T-helper 1 cell treated with Interleukin-12 subunit alpha and Interleukin-12 subunit beta and Interleukin-4 antibody, amounts not matched to agents 30 ng/mL and 1 ng/mL, for 36 hours (primary cell): Measurements from ENCODE around the gene UBE3A. TPM values are rescaled to one million over a fixed set of nuclear protein-coding genes. Genes with fewer than 3 reads are reported as not detected.
"Not testable (repeated sequence)": the region's sequence is repeated elsewhere in the genome, so short reads cannot be mapped to it uniquely, and the experiment has no call there.

Experiments used
- intact Hi-C: fragments of 100-400 bp; cut with micrococcal nuclease; formaldehyde crosslinking; loops from one replicate; pipeline ENCODE4 v1.15.1; 2024
- total RNA-seq: library from RNA; stranded (reverse); gene quantifications from 2 replicates; pipeline ENCODE4 v1.2.3, GENCODE V29; 2022

UBE3A gene
- total RNA-seq, 1 donor from 2014 or later, result 91.8 TPM

DNA sequence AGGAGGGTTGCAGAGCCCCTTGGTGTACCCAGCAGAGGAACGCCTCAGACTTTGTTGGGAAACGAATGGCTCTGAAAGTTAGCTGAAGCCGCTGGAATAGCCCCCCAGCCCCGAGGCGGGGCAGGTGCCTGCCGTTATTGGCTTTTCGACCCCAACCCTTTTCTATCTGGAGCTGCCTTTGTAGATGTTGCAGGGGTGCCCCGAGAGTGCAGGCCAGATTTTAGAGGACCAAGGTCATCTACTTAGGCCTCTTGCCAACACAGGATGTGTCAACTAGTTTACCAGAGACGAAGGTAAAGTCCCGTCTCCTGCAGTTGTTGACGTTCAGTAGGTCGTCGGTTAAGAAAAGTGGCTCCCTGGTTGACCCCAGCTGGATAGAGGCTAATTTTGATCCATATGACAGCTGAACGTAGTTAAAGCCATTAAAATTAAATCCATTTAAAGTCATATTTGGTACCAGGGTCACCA, 579 bp upstream of the UBE3A start:
- intact Hi-C loops, result loop anchor here (1.0 to 5.0 kb wide), 6 partner anchors 33 to 672 kb away; partner anchors contain the start of gene ATP10A

DNA sequence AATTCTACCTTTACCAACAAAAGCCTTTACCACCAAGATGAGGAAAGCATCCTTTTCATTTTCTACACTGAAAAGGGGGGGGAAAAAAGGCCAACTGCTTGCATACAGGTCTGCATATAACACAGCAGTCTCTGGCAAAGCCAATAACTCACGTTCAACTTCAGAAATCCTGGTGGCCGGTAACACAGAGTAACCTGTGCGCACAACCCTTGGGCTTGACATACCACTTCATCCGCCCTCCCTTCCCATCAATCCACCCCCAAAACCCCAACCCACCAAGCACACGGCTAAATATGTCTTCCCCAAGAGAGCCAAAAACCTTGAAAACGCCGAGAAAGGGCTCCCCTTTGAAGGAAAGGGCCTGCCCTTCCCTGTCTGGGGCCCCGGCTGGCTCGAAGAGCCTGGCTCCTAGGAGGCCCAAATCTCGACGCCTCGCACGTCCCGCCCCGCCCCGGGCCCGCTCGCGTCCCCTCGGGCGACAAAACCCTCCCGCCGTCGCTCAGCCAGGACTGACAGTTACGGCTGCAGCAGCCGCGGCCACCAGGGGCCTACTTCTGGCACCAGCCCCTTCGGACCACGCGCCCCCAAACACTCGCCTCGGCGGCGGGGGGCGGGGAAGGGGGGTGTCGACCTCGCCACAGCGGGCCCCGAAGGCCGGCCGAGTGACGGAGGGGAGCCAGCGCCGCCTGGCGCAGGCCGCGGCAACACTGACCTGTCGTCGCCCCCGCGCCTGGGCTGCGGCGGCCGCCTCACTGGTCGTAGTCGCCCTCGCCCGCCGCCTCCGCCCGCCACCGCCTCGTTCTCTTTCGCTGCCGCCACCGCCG, 835 bp downstream of the UBE3A start:
- intact Hi-C loops, result loop anchor here (2.0 to 5.0 kb wide), 3 partner anchors 31 to 671 kb away; partner anchors contain the start of gene ATP10A

DNA sequence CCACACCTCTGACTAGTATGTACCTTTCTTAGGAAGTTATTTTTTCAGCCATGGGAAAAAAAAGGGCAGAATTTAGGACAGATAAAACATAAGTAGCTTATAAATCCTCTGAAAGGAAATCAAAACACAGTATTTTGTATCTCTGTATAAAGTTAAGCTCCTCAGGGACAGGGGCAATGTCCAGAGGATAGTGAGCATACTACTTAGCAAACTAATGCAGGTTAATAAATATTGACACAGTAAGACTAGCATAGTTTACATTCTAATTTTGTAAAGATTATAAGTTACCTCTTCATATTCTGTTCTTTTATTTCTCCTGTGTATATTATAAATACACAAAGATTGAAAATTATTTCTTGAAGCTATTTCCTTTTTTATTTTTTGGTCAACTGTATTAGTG, 2.1 kb downstream of the UBE3A start:
- intact Hi-C loops, result loop anchor here (5.0 kb wide), 1 partner anchor 669 kb away; no protein-coding TSS in a partner anchor

- intact Hi-C loops, result loop anchor here (5.0 kb wide), 1 partner anchor 668 kb away; no protein-coding TSS in a partner anchor
These were observed 3.2 kb downstream of the UBE3A start for GRCh38 chr15:25435474-25436243.

DNA sequence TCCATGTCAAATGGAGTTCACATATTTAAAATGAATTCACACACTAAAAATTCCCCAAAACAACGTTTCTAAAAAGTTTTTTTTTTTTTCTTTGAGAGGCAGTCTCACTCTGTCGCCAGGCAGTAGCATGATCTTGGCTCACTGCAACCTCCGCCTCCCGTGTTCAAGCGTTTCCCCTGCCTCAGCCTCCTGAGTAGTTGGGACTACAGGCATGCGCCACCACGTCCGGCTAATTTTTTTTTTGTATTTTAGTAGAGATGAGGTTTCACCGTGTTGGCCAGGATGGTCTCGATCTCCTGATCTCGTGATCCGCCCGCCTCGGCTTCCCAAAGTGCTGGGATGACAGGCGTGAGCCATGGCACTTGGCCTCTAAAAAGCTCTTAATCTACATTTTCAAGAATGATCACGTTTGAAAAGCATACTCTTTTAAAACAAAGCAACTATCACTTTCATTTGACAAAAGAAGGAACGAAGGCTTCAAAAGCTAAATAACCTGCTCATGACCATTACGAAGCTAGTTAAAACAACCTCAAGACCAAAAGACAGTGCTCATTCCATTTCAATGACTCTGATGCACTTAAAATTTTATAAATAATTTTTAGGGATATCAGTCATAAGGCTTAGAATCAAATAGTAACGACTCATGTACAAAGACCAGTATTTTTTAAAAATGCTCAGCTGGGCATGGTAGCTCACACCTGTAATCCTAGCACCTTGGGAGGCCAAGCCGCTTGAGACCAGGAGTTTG, 5.5 kb downstream of the UBE3A start:
- intact Hi-C loops, result no loop called here

GRCh38 chr15:25431836-25432561, 6.8 kb downstream of the UBE3A start:
- intact Hi-C loops, result no loop called here

DNA sequence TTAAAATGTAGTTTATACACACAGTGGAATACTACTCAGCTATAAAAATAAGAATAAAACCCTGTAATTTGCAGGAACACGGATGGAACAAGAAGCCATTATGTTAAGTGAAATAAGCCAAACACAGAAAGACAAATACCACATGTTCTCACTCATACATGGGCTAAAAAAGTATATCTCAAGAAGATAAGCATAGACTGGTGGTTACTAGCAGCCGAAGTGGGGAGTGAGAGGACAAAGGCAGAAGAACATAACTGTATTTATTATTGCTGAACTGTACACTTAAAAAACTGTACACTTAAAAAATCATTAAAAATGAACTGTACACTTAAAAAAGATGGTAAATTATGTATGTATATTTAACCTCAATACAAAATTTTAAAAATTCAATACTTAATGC, 11.0 kb downstream of the UBE3A start:
- intact Hi-C loops, result no loop called here

GRCh38 chr15:25426896-25427610, 11.8 kb downstream of the UBE3A start:
- intact Hi-C loops, result no loop called here

GRCh38 chr15:25424073-25424472, 14.8 kb downstream of the UBE3A start:
- intact Hi-C loops, result loop anchor here (2.0 kb wide), 1 partner anchor 17 kb away; no protein-coding TSS in a partner anchor

GRCh38 chr15:25422021-25422420, 16.8 kb downstream of the UBE3A start:
- intact Hi-C loops, result no loop called here

DNA sequence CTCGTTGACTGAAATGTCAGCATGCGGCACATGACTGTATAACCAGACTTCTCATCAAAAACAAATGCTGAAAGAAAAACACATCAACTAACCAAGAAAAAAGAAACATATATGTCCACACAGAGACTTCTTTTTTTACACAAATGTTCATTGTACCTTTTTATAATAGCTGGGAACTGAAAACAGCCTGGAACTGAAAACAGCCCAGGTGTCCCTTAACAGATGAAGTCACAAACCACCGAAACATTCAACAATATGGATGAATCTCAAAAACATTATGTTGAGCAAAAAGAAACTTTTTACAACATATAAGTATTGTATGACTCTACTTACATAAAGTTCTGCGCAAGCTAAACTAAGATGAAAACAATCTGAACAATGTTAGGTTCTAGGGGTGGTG, 20.6 kb downstream of the UBE3A start:
- intact Hi-C loops, result no loop called here

GRCh38 chr15:25417604-25418003, 21.2 kb downstream of the UBE3A start:
- intact Hi-C loops, result no loop called here

GRCh38 chr15:25416693-25417092, 22.1 kb downstream of the UBE3A start:
- intact Hi-C loops, result no loop called here

GRCh38 chr15:25415707-25416106, 23.1 kb downstream of the UBE3A start:
- intact Hi-C loops, result no loop called here

GRCh38 chr15:25415217-25415616, 23.6 kb downstream of the UBE3A start:
- intact Hi-C loops, result no loop called here

- intact Hi-C loops, result no loop called here
These were observed 28.2 kb downstream of the UBE3A start for GRCh38 chr15:25410649-25411048.

GRCh38 chr15:25409731-25410130, 29.1 kb downstream of the UBE3A start:
- intact Hi-C loops, result not testable (repeated sequence)

DNA sequence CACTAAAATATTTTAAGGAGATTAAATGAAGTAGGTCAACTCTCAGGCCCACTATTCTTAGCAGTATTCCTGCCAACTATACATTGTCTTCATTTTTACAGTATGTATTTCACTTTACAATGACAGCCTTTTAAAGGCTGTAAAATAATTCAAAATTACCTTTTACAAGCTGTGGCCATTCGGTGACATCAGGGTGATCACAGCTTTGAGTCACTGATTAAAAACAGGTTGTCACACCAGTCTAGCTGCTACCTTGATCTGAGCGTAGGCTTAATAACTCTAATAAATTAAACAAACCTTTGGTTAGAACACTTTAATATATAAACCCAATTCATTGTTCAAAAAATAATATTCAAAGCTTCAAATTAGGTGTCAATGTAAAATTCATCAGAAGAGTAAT, 29.9 kb downstream of the UBE3A start:
- intact Hi-C loops, result no loop called here

DNA sequence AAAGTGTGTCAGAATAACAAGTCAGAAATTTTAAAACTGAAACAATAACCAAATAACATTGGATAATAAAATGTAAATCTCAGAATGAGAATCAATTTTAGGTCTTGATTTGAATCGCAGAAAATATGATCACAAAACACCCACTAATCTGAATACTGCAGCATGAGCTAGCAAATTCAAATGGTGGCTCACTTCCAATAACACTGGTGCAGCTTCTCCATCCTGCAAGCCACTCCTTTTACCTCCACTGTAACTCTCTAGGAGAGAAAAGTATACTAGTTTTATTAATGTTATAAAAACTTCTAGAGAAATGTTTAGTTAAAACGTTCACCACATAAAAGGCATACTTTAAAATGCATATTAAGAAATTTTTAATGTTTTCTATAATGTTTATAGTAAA, 30.4 kb downstream of the UBE3A start:
- intact Hi-C loops, result no loop called here

DNA sequence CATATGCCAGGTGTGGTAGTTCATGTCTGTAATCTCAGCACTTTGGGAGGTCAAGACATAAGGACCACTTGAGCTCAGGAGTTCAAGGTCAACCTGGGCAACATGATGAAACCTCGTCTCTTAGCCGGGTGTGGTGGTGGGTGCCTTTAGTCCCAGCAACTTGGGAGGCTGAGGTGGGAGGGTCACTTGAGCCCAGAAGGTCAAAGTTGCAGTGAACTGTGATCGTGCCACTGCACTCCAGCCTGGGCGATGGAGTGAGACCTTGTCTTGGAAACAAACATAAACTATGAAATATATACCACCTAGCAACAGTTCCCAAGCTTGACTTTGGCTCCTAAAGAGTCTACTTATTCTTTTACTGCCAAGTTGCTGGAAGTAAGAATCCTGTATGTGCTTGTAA, 30.9 kb downstream of the UBE3A start:
- intact Hi-C loops, result loop anchor here (2.0 kb wide), 2 partner anchors 17 to 31 kb away; partner anchors contain the start of gene UBE3A
